Pancreas (tissue), 10 donors: ENCODE data around the gene INO80E. TPM values are rescaled to one million over a fixed set of nuclear protein-coding genes. Genes with fewer than 3 reads are reported as not detected.
"Not testable (repeated sequence)": the region's sequence is repeated elsewhere in the genome, so short reads cannot be mapped to it uniquely, and the experiment has no call there.

ENCODE experiments used
- ATAC-seq, 4 donors: fragments of 200-7000 bp; cut with Tn5 transposase; one replicate each; pipeline versions ENCODE4 v1.8.0 to v1.9.1; 2020; ENCODE audit warnings: mild to moderate bottlenecking in 4 of 4, moderate library complexity in 4 of 4
- DNase-seq, 6 donors: peaks; one replicate each; pipeline ENCODE4 v3.0.0-alpha.2; 2020
- FAIRE-seq: peaks from 2 replicates; lab custom pipeline; 2012; peaks lifted over from hg19 to GRCh38; lab: Jason Lieb, UNC
- H3K27ac ChIP-seq, 4 donors: fragments of 200-600 bp; sonication (generic); 1 replicate in 3 of 4; 2 replicates in 1 of 4; pipeline versions ENCODE4 v1.5.0 to v1.8.0; 2020
- H3K27me3 ChIP-seq, 4 donors: fragments of 200-600 bp; one replicate each; pipeline ENCODE4 v1.8.0; 2021
- H3K36me3 ChIP-seq, 3 donors: fragments of 200-600 bp; sonication (generic) in 1 of 3; one replicate each; pipeline versions ENCODE4 v1.5.0 to v1.8.0; 2020 to 2021
- H3K4me1 ChIP-seq, 3 donors: fragments of 200-600 bp; one replicate each; pipeline ENCODE4 v1.8.0; 2021
- H3K4me3 ChIP-seq, 4 donors: fragments of 200-600 bp; sonication (generic) in 2 of 4; one replicate each; pipeline versions ENCODE4 v1.5.0 to v1.8.0; 2020 to 2021
- H3K9me3 ChIP-seq, 4 donors: fragments of 200-600 bp; one replicate each; pipeline ENCODE4 v1.8.0; 2021
- CTCF ChIP-seq, 4 donors: fragments of 200-600 bp; sonication (generic) in 3 of 4; IDR thresholded peaks; one replicate each; pipeline versions ENCODE4 v1.5.0 to v1.8.0; 2021; ENCODE audit warnings: antibody characterized with exemption in 4 of 4
- WGBS, 2 donors: extraction: QIAGEN DNeasy Blood & Tissue Kit; methylation state at CpG; one replicate each; pipeline ENCODE4 v1.1.7; 2013; 5-methylcytosine and 5-hydroxymethylcytosine counted together
- intact Hi-C, 3 donors: fragments of 100-400 bp; cut with DNase I; formaldehyde crosslinking; loops; one replicate each; pipeline versions ENCODE4 v1.11.1 to v1.14.2; 2022
- polyA plus RNA-seq, 2 donors: library from polyadenylated mRNA; stranded (reverse); fragments of 200-250 nt; gene quantifications; one replicate each; pipeline ENCODE4 v1.2.3, GENCODE V29; 2013
- total RNA-seq, 6 donors: library from RNA; stranded (reverse); fragmentation: NEBNext Ultra II Directional in 4 of 6; extraction: Animal tissue kit (Norgen Biotek cat#: 25700) in 4 of 6; gene quantifications; one replicate each; pipeline versions ENCODE4 v1.2.1 to v1.2.4, GENCODE V29; 2021 to 2023
- donor health status: healthy with polysubstance abuse.
- donor health status: DM: no; HTN: no; CAD: no; lungs with moderate emphysema.
- donor health status: DM: no; HTN: no; CAD: no.
- donor health status: control.
- donor health status: control.
- donor health status: Bipolar disorder and iron deficiency.
- donor health status: DM: yes; HTN: yes; CAD: no.
- donor health status: DM: no; HTN: no; CAD: no.
- donor health status: DM: no; HTN: no; CAD: no.
- donor health status: DM: yes; HTN: yes; CAD: no.

Gene INO80E
- total and polyA plus RNA-seq, 8 donors = 24.0 to 113 (median 32.5) TPM

- no peak within 1 kb of the TSS for H3K27ac ChIP-seq
- peak within 1 kb of the TSS in 3 of 4 donors; percentile 18 to 50 (median 28) for H3K4me3 ChIP-seq
- intact Hi-C loops = no loop called here
- WGBS, 2 donors = 1 to 2% methylated on average over 48 to 99 of the region's 99 CpGs
- no peaks in the 10 kb centered on the region for H3K9me3 ChIP-seq
- no peaks in the 10 kb centered on the region for H3K36me3 ChIP-seq
- DNase-seq (peak in 2 of 6 donors; percentile 64 to 74), FAIRE-seq (no peak), ATAC-seq (peak; percentile 33 to 61 (median 44))
- no peaks in the 10 kb centered on the region for H3K4me1 ChIP-seq
- TF ChIP-seq CTCF (IDR thresholded peaks at IDR 0.05) = no peak
- peaks cover 0 to 10% (median 2%) of the 10 kb centered on the region in 4 donors for H3K27me3 ChIP-seq
Measured at GRCh38 chr16:30010844-30011713, 15.0 kb downstream of the INO80E start, which contains the start of gene DOC2A. Gene DOC2A (minus strand): TSS chr16:30011027. CDS start chr16:30010222, 805 bp downstream.

- no peaks in the 10 kb centered on the region for H3K9me3 ChIP-seq
- intact Hi-C loops = no loop called here
- H3K4me1 ChIP-seq = no peaks in the 10 kb centered on the region
- no peaks in the 10 kb centered on the region for H3K36me3 ChIP-seq
- TF ChIP-seq CTCF (IDR thresholded peaks at IDR 0.05) = no peak
- H3K4me3 ChIP-seq = peak overlapping the region in 1 of 4 donors; percentile 50
- WGBS, 2 donors = 26 to 29% methylated on average over 31 of the region's 31 CpGs
- no peak overlapping the region for H3K27ac ChIP-seq
- H3K27me3 ChIP-seq = peaks cover 0 to 10% (median 2%) of the 10 kb centered on the region in 4 donors
- ATAC-seq (no peak), FAIRE-seq (no peak), DNase-seq (peak in 2 of 6 donors; percentile 54 to 58)
Measured at GRCh38 chr16:30011714-30012504, 15.9 kb downstream of the INO80E start.

- DNase-seq, ATAC-seq, intact Hi-C loops, H3K36me3 ChIP-seq, H3K9me3 ChIP-seq, H3K27ac ChIP-seq, H3K4me1 ChIP-seq, H3K27me3 ChIP-seq, FAIRE-seq, H3K4me3 ChIP-seq: not testable (repeated sequence)
- 80 to 87% methylated on average over 14 of the region's 14 CpGs for WGBS, 2 donors
Measured at GRCh38 chr16:30012598-30012997, 16.6 kb downstream of the INO80E start.

- H3K27ac ChIP-seq, H3K9me3 ChIP-seq, ATAC-seq, H3K4me3 ChIP-seq, intact Hi-C loops, FAIRE-seq, H3K36me3 ChIP-seq, H3K27me3 ChIP-seq, DNase-seq, H3K4me1 ChIP-seq: not testable (repeated sequence)
- WGBS, 2 donors = 83 to 89% methylated on average over 7 of the region's 7 CpGs
Measured at GRCh38 chr16:30015450-30015849, 19.4 kb downstream of the INO80E start.

- TF ChIP-seq CTCF (IDR thresholded peaks at IDR 0.05) = no peak
- intact Hi-C loops = no loop called here
- H3K27me3 ChIP-seq = peaks cover 0 to 4% (median under 1%) of the 10 kb centered on the region in 4 donors
- no peak for ATAC-seq
- no peaks in the 10 kb centered on the region for H3K36me3 ChIP-seq
- H3K9me3 ChIP-seq = no peaks in the 10 kb centered on the region
- no peak for FAIRE-seq
- no peak for DNase-seq
- H3K4me3 ChIP-seq = no peak overlapping the region
- WGBS, 2 donors = 50 to 55% methylated on average over 8 of the region's 8 CpGs
- no peak overlapping the region for H3K27ac ChIP-seq
- no peaks in the 10 kb centered on the region for H3K4me1 ChIP-seq
Measured at GRCh38 chr16:30016555-30017276, 20.7 kb downstream of the INO80E start.
